A549 (cell line): ENCODE results near the gene HOGA1.

ENCODE experiments used
- CTCF ChIP-seq: fragments of >200 bp; sonication (Bioruptor Twin); formaldehyde crosslinking; IDR thresholded peaks from 3 replicates; pipeline ENCODE4 v1.5.1; 2016
- ELK1 ChIP-seq: fragments of 150-350 bp; IDR thresholded peaks from 2 replicates; pipeline ENCODE4 v1.6.1; 2014; ENCODE audit warnings: low read depth, mild to moderate bottlenecking, low read length
- MYC ChIP-seq: IDR thresholded peaks from 2 replicates; pipeline ENCODE4 v1.6.1; 2012; ENCODE audit warnings: mild to moderate bottlenecking, inconsistent platforms, low read length, improper control_type of control experiment, borderline replicate concordance
- POLR2A ChIP-seq: IDR thresholded peaks from 2 replicates; pipeline ENCODE4 v1.6.1; 2012; ENCODE audit warnings: mild to moderate bottlenecking, low read length
- REST ChIP-seq: fragments of 200-600 bp; sonication (generic); IDR thresholded peaks from 2 replicates; pipeline ENCODE4 v1.6.1; 2016; ENCODE audit warnings: antibody characterized with exemption, mild to moderate bottlenecking, moderate library complexity

GRCh38 chr10:97596101-97597082 lies 12.2 kb downstream of the HOGA1 start:
- TF ChIP-seq ELK1: no peak
- TF ChIP-seq REST: no peak
- no peak for TF ChIP-seq CTCF
- TF ChIP-seq POLR2A: no peak
- no peak for TF ChIP-seq MYC
